ENCODE results near the gene CALN1. TPM values are rescaled to one million over a fixed set of nuclear protein-coding genes. Genes with fewer than 3 reads are reported as not detected.

The CALN1 gene
- total RNA-seq, 4 donors from 2014 or later = under 0.01 to 0.33 (median 0.10) TPM; not detected in 1

- H3K4me1 ChIP-seq = peaks cover 0 to 13% of the 10 kb centered on the region in 2 donors
- TF ChIP-seq POLR2A (IDR thresholded peaks at IDR 0.05) = no peak
- TF ChIP-seq, protein P1, sequence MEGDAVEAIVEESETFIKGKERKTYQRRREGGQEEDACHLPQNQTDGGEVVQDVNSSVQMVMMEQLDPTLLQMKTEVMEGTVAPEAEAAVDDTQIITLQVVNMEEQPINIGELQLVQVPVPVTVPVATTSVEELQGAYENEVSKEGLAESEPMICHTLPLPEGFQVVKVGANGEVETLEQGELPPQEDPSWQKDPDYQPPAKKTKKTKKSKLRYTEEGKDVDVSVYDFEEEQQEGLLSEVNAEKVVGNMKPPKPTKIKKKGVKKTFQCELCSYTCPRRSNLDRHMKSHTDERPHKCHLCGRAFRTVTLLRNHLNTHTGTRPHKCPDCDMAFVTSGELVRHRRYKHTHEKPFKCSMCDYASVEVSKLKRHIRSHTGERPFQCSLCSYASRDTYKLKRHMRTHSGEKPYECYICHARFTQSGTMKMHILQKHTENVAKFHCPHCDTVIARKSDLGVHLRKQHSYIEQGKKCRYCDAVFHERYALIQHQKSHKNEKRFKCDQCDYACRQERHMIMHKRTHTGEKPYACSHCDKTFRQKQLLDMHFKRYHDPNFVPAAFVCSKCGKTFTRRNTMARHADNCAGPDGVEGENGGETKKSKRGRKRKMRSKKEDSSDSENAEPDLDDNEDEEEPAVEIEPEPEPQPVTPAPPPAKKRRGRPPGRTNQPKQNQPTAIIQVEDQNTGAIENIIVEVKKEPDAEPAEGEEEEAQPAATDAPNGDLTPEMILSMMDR (IDR thresholded peaks at IDR 0.05) = no peak
These were observed 77.4 kb downstream of the CALN1 start for GRCh38 chr7:72334698-72335097.

DNA sequence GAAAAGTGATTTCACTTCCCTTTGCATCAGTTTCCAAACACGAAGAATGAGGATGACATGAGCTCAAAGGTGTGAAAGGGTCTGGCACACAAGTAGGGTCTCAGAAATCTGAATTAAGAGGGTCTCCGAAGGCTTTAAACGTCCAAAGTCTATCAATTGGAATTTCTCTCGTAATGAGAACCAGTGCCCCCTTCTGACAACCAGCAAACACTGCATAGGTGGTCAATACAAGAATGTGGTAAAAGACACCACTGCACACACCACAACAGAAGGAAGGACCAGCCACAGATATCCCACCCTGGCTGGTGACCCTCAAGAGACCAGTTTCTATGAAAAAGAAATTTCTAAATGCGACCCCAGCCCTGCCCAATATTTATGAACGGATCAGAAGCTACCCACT, 78.1 kb downstream of the CALN1 start:
- no peak for DNase-seq
- no peaks in the 10 kb centered on the region for H3K9me3 ChIP-seq
- intact Hi-C loops (cut with DNase I) = no loop called here
- TF ChIP-seq POLR2A (IDR thresholded peaks at IDR 0.05) = no peak
- TF ChIP-seq, protein P1 (IDR thresholded peaks at IDR 0.05) = peak in 2 of 6 experiments; percentile 19 to 20
- H3K27me3 ChIP-seq = no peaks in the 10 kb centered on the region
- no peaks in the 10 kb centered on the region for H3K36me3 ChIP-seq
- H3K4me1 ChIP-seq = peaks cover 0 to 13% of the 10 kb centered on the region in 2 donors
- 35 to 58% methylated on average over 6 of the region's 6 CpGs for WGBS, 2 donors
- H3K27ac ChIP-seq = no peak overlapping the region
- H3K4me3 ChIP-seq (replicated peaks in 1 of 3) = no peak overlapping the region

More at GRCh38 chr7:72334698-72335097, 77.4 kb downstream of the CALN1 start:
- Histone ChIP-seq H3K4me3 (replicated peaks in 1 of 3) (no peak overlapping the region), H3K36me3 (no peaks in the 10 kb centered on the region), H3K27me3 (no peaks in the 10 kb centered on the region), H3K9me3 (no peaks in the 10 kb centered on the region), H3K27ac (no peak overlapping the region)
- intact Hi-C loops (cut with DNase I) = no loop called here
- no peak for DNase-seq
- WGBS, 2 donors = 64 to 75% methylated on average over 4 to 5 of the region's 5 CpGs

DNA sequence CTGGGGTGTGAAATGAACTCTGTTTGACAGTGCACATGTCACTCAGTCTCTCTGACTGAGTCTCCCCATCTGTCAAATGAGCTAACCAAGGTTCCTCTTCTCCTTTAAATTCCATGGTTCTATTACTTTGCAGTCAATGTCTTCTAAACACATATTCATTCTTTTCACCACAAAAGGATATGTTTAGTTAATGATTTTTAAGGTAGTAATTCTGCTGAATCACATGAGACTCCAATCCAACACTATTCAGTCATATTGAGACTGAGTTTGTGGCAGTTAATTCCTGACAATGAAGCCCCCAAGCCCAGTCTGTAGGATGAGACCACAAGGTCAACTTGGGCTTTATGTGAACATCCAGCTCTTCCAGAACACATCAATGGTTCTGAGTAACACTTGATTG, 85.3 kb downstream of the CALN1 start:
- Histone ChIP-seq H3K4me3 (replicated peaks in 1 of 3) (no peak overlapping the region), H3K27me3 (no peaks in the 10 kb centered on the region), H3K36me3 (no peaks in the 10 kb centered on the region), H3K27ac (no peak overlapping the region), H3K4me1 (no peaks in the 10 kb centered on the region), H3K9me3 (no peaks in the 10 kb centered on the region)
- intact Hi-C loops (cut with DNase I) = no loop called here
- TF ChIP-seq, protein P1 (IDR thresholded peaks at IDR 0.05) = no peak
- no peak for TF ChIP-seq POLR2A (IDR thresholded peaks at IDR 0.05)
- no peak for DNase-seq

DNA sequence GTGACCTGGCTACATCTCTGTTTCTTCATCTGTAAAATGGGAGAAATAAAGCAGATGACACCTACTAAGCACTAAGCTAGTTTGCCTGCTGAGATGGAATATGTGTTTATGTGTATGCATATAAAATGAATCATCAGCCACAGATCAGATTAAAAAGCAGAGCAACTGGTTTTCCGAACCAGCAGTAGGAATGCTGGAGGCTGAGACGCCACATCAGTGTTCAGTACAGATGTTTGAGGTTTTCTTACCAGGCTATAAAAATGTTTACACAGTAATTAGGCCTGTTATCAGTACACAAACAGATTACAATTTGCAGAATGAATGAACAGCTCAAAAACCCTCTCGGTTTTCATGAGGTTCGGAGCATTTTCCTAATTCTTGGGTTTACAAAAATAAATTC, 85.8 kb downstream of the CALN1 start:
- H3K4me3 ChIP-seq (replicated peaks in 1 of 3) = no peak overlapping the region
- H3K27ac ChIP-seq = no peak overlapping the region
- H3K36me3 ChIP-seq = no peaks in the 10 kb centered on the region
- no peaks in the 10 kb centered on the region for H3K9me3 ChIP-seq
- no peaks in the 10 kb centered on the region for H3K4me1 ChIP-seq
- DNase-seq = no peak
- H3K27me3 ChIP-seq = no peaks in the 10 kb centered on the region
- 83 to 85% methylated on average over 4 of the region's 4 CpGs for WGBS, 2 donors
- intact Hi-C loops (cut with DNase I) = no loop called here
- TF ChIP-seq, protein P1 (IDR thresholded peaks at IDR 0.05) = no peak
- no peak for TF ChIP-seq POLR2A (IDR thresholded peaks at IDR 0.05)

GRCh38 chr7:72325561-72325960, 86.6 kb downstream of the CALN1 start:
- Histone ChIP-seq H3K36me3 (no peaks in the 10 kb centered on the region), H3K4me3 (replicated peaks in 1 of 3) (no peak overlapping the region), H3K4me1 (no peaks in the 10 kb centered on the region), H3K27me3 (no peaks in the 10 kb centered on the region), H3K9me3 (no peaks in the 10 kb centered on the region), H3K27ac (no peak overlapping the region)
- DNase-seq = no peak
- TF ChIP-seq, protein P1 (IDR thresholded peaks at IDR 0.05) = no peak
- no peak for TF ChIP-seq POLR2A (IDR thresholded peaks at IDR 0.05)
- intact Hi-C loops (cut with DNase I) = no loop called here
- WGBS, 2 donors = 90 to 93% methylated on average over 5 of the region's 5 CpGs
